Measurements from ENCODE around the gene SPATA22. TPM values are rescaled to one million over a fixed set of nuclear protein-coding genes. Genes with fewer than 3 reads are reported as not detected.

The SPATA22 gene
- total and polyA plus RNA-seq, 9 of the 15 experiments (the other 6 are each of a cell fraction or from before 2014, with no cell fraction given) = 0.17 to 0.77 (median 0.44) TPM

GRCh38 chr17:3501344-3501743, 29.7 kb upstream of the SPATA22 start:
- Histone ChIP-seq H3K4me2 (ENCODE audit: insufficient read depth, low read length) (no peak overlapping the region), H3K4me3 (no peak overlapping the region), H3K27me3 (ENCODE audit: control insufficient read depth in 2 of 2, insufficient read depth in 2 of 2, low read length in 2 of 2) (peaks cover 0 to 16% of the 10 kb centered on the region in 2 experiments; a peak in 2 of 5 replicates), H3K9ac (ENCODE audit: insufficient read depth in 1 of 2, low read depth in 2 of 2, low read length in 2 of 2) (no peak overlapping the region), H4K20me1 (replicated peaks; ENCODE audit: control insufficient read depth, insufficient read depth, low read length) (no peaks in the 10 kb centered on the region), H2AFZ (ENCODE audit: low read depth, low read length) (no peak overlapping the region), H3K79me2 (ENCODE audit: control insufficient read depth, insufficient read depth, low read length) (no peaks in the 10 kb centered on the region), H3K9me3 (replicated peaks; ENCODE audit: control insufficient read depth, insufficient read depth, low read depth, low read length) (no peaks in the 10 kb centered on the region), H3K27ac (ENCODE audit: extremely low read depth, low read depth, low read length) (no peak overlapping the region), H3K9me1 (ENCODE audit: control insufficient read depth, insufficient read depth, low read length) (no peaks in the 10 kb centered on the region), H3K4me1 (replicated peaks in 1 of 2; ENCODE audit: control insufficient read depth in 2 of 2, insufficient read depth in 2 of 2, low read length in 2 of 2) (no peaks in the 10 kb centered on the region), H3K36me3 (ENCODE audit: control insufficient read depth, insufficient read depth, low read length) (no peaks in the 10 kb centered on the region)
- POLR2A ChIA-PET = no interaction called here
- in situ Hi-C loops (cut with MboI) = no loop called here
- TF ChIP-seq ID3 (CRISPR knock-in tag; IDR thresholded peaks at IDR 0.05) (no peak), ID3 (tag; IDR thresholded peaks at IDR 0.05) (no peak), ARHGAP35 (IDR thresholded peaks at IDR 0.05; ENCODE audit: partially characterized antibody) (no peak), MYNN (IDR thresholded peaks at IDR 0.05) (peak; percentile 78), MYNN (CRISPR knock-in tag; IDR thresholded peaks at IDR 0.05) (no peak), RREB1 (CRISPR knock-in tag; IDR thresholded peaks at IDR 0.05) (no peak)
- FAIRE-seq = no peak
- CTCF ChIA-PET (ENCODE audit: low intra/inter-chr PET ratio) = no interaction called here
- WGBS (ENCODE audit: insufficient coverage, low coverage, missing lambda C conversion rate) = 2% methylated on average over 5 of the region's 5 CpGs
- no TSS peak for BruUV-seq (replicated peaks)
- intact Hi-C loops (cut with micrococcal nuclease) = no loop called here
- no peak for ATAC-seq
- no peak for DNase-seq (ENCODE audit: extremely low read depth in 1 of 4, low spot score in 3 of 4)
